HepG2 (cell line): ENCODE results near the gene KANSL1. TPM values are rescaled to one million over a fixed set of nuclear protein-coding genes. Genes with fewer than 3 reads are reported as not detected.
A peak's percentile ranks its signal among the peaks of the same experiment; 100 is the strongest.

ENCODE experiments used
- ARID4A ChIP-seq: sonication (generic); formaldehyde crosslinking; IDR thresholded peaks from 2 replicates; pipeline ENCODE4 v1.5.0; 2020; ENCODE audit warnings: mild to moderate bottlenecking, missing genetic modification reagents, borderline replicate concordance
- HMGXB3 ChIP-seq: sonication (generic); formaldehyde crosslinking; IDR thresholded peaks from 2 replicates; pipeline ENCODE4 v1.4.0; 2020; ENCODE audit warnings: missing genetic modification reagents, borderline replicate concordance
- NCOA2 ChIP-seq: sonication (generic); formaldehyde crosslinking; IDR thresholded peaks from 2 replicates; pipeline ENCODE4 v1.8.0; 2022; ENCODE audit warnings: inconsistent platforms
- NFATC3 ChIP-seq: sonication (generic); formaldehyde crosslinking; IDR thresholded peaks from 2 replicates; pipeline ENCODE4 v1.5.1; 2020; ENCODE audit warnings: mild to moderate bottlenecking, missing genetic modification reagents
- PPARG ChIP-seq: conservative IDR thresholded peaks from 2 replicates; pipeline ENCODE4 v1.6.1; 2016; ENCODE audit warnings: missing biosample characterization, missing genetic modification reagents
- RAD21 ChIP-seq: fragments of 450-650 bp; formaldehyde crosslinking; IDR thresholded peaks from 2 replicates; pipeline ENCODE4 v1.5.0; 2020; ENCODE audit warnings: mild to moderate bottlenecking
- SMYD3 ChIP-seq: sonication (generic); formaldehyde crosslinking; IDR thresholded peaks from 2 replicates; pipeline ENCODE4 v1.8.1; 2023; ENCODE audit warnings: mild to moderate bottlenecking, missing genetic modification reagents
- TAF1 ChIP-seq: sonication (generic); formaldehyde crosslinking; IDR thresholded peaks from 2 replicates; pipeline ENCODE4 v1.4.0; 2020; ENCODE audit warnings: missing genetic modification reagents
- TEF ChIP-seq: sonication (generic); formaldehyde crosslinking; IDR thresholded peaks from 2 replicates; pipeline ENCODE4 v1.5.0; 2020; ENCODE audit warnings: missing genetic modification reagents
- ZBTB10 ChIP-seq: sonication (generic); formaldehyde crosslinking; IDR thresholded peaks from 2 replicates; pipeline ENCODE4 v1.4.0; 2020; ENCODE audit warnings: missing genetic modification reagents, borderline replicate concordance
- ZEB1 ChIP-seq: IDR thresholded peaks from 2 replicates; pipeline ENCODE4 v1.6.1; 2012; ENCODE audit warnings: mild to moderate bottlenecking, low read depth, inconsistent platforms; ENCODE audit not compliant: insufficient replicate concordance
- ZFP82 ChIP-seq: sonication (generic); formaldehyde crosslinking; IDR thresholded peaks from 2 replicates; pipeline ENCODE4 v1.5.1; 2020; ENCODE audit warnings: mild to moderate bottlenecking, missing genetic modification reagents, borderline replicate concordance
- ZNF263 ChIP-seq: sonication (generic); formaldehyde crosslinking; IDR thresholded peaks from 2 replicates; pipeline ENCODE4 v1.4.0; 2020; ENCODE audit warnings: missing genetic modification reagents
- ZNF614 ChIP-seq: IDR thresholded peaks from 2 replicates; pipeline ENCODE4 v1.6.1; 2018; ENCODE audit warnings: missing biosample characterization, missing genetic modification reagents, inconsistent platforms, borderline replicate concordance
- ZNF670 ChIP-seq: sonication (generic); formaldehyde crosslinking; IDR thresholded peaks from 2 replicates; pipeline ENCODE4 v1.8.0; 2022; ENCODE audit warnings: mild to moderate bottlenecking, missing genetic modification reagents, borderline replicate concordance
- ZNF83 ChIP-seq: sonication (generic); formaldehyde crosslinking; IDR thresholded peaks from 2 replicates; pipeline ENCODE4 v1.4.0; 2020; ENCODE audit warnings: missing genetic modification reagents, mild to moderate bottlenecking, borderline replicate concordance
- polyA plus RNA-seq, 8 experiments: library from polyadenylated mRNA; depleted of rRNA in 3 of 8; stranded (reverse) in 7 of 8; unstranded in 1 of 8; fragments of >200 nt; fragmentation: Illumina TruSeq in 4 of 8; extraction: Trizol in 4 of 8; gene quantifications; 2 replicates each; pipeline versions ENCODE4 v1.2.1 to v1.2.3, GENCODE V29; 2011 to 2016; ENCODE audit warnings: low read depth in 4 of 8, missing spikeins in 1 of 8, mixed read lengths in 1 of 8; ENCODE audit not compliant: insufficient read depth in 1 of 8
- total RNA-seq, 5 experiments: library from RNA; depleted of rRNA; stranded (reverse); fragments of >200 nt; fragmentation: Illumina TruSeq; extraction: Trizol; gene quantifications; 2 replicates each; pipeline ENCODE4 v1.2.3, GENCODE V29; 2016; ENCODE audit warnings: low read depth in 1 of 5

Gene KANSL1
- total and polyA plus RNA-seq, 2 of the 13 experiments (the other 11 are each of a cell fraction or from before 2014, with no cell fraction given) = 24.0 to 59.6 TPM

- TF ChIP-seq ARID4A (CRISPR knock-in tag) (peak; percentile 37; the same call in 1 of the 2 replicates), ZEB1 (no peak), HMGXB3 (CRISPR knock-in tag) (peak; percentile 52; the same call in 1 of the 2 replicates), SMYD3 (CRISPR knock-in tag) (no peak), ZNF614 (CRISPR knock-in tag) (0 out of 2 replicates have a peak, but pooled peaks have one; percentile 40), RAD21 (CRISPR knock-in tag) (peak; percentile 97), ZFP82 (no peak), PPARG (CRISPR knock-in tag) (peak; percentile 41; the same call in 1 of the 2 replicates), TAF1 (CRISPR knock-in tag) (no peak), ZNF83 (no peak), ZBTB10 (CRISPR knock-in tag) (no peak), NFATC3 (CRISPR knock-in tag) (no peak), TEF (CRISPR knock-in tag) (no peak), NCOA2 (CRISPR knock-in tag) (peak; percentile 41), ZNF263 (no peak), ZNF670 (no peak)
Observed at GRCh38 chr17:46002311-46002972, 190.8 kb downstream of the KANSL1 start (continued).
